WTC11 (cell line): ENCODE measurements around the gene ADAMTS8. TPM values are rescaled to one million over a fixed set of nuclear protein-coding genes. Genes with fewer than 3 reads are reported as not detected.
A peak's percentile ranks its signal among the peaks of the same experiment; 100 is the strongest.

Experiments used
- CBFB ChIP-seq: sonication (generic); formaldehyde crosslinking; IDR thresholded peaks from 2 replicates; pipeline ENCODE4 v1.8.1; 2022; ENCODE audit warnings: mild to moderate bottlenecking, low read depth, missing genetic modification reagents
- CREM ChIP-seq: sonication (generic); formaldehyde crosslinking; IDR thresholded peaks from 2 replicates; pipeline ENCODE4 v1.8.1; 2022; ENCODE audit warnings: mild to moderate bottlenecking, missing genetic modification reagents, moderate library complexity
- FOXK1 ChIP-seq: sonication (generic); formaldehyde crosslinking; IDR thresholded peaks from 2 replicates; pipeline ENCODE4 v1.8.0; 2022; ENCODE audit warnings: mild to moderate bottlenecking, moderate library complexity, missing genetic modification reagents
- GRHL2 ChIP-seq: fragments of 250-450 bp; sonication (Bioruptor Pico); IDR thresholded peaks from 2 replicates; pipeline ENCODE4 v1.8.0; 2022; ENCODE audit warnings: mild to moderate bottlenecking, moderate library complexity; ENCODE audit not compliant: insufficient replicate concordance, severe bottlenecking
- MXD4 ChIP-seq: fragments of 250-450 bp; sonication (Bioruptor Pico); IDR thresholded peaks from 2 replicates; pipeline ENCODE4 v1.8.0; 2021; ENCODE audit warnings: mild to moderate bottlenecking, moderate library complexity, borderline replicate concordance
- MYBL2 ChIP-seq: sonication (generic); formaldehyde crosslinking; IDR thresholded peaks from 2 replicates; pipeline ENCODE4 v1.8.1; 2023; ENCODE audit warnings: mild to moderate bottlenecking, moderate library complexity, missing genetic modification reagents
- NFATC4 ChIP-seq: fragments of 250-450 bp; sonication (Bioruptor Pico); IDR thresholded peaks from 2 replicates; pipeline ENCODE4 v1.9.0; 2021; ENCODE audit warnings: mild to moderate bottlenecking
- NR1H2 ChIP-seq: sonication (generic); formaldehyde crosslinking; IDR thresholded peaks from 2 replicates; pipeline ENCODE4 v1.9.0; 2021; ENCODE audit warnings: mild to moderate bottlenecking, moderate library complexity, missing genetic modification reagents
- OVOL2 ChIP-seq: fragments of 250-450 bp; sonication (Bioruptor Pico); IDR thresholded peaks from 2 replicates; pipeline ENCODE4 v1.9.0; 2021; ENCODE audit warnings: mild to moderate bottlenecking, borderline replicate concordance
- RELA ChIP-seq: sonication (generic); formaldehyde crosslinking; IDR thresholded peaks from 2 replicates; pipeline ENCODE4 v1.8.1; 2022; ENCODE audit warnings: missing genetic modification reagents, mild to moderate bottlenecking, borderline replicate concordance
- TP53 ChIP-seq: sonication (generic); formaldehyde crosslinking; IDR thresholded peaks from 2 replicates; pipeline ENCODE4 v1.8.1; 2023; ENCODE audit warnings: mild to moderate bottlenecking, missing genetic modification reagents
- ZNF121 ChIP-seq: sonication (generic); formaldehyde crosslinking; IDR thresholded peaks from 2 replicates; pipeline ENCODE4 v1.8.0; 2023; ENCODE audit warnings: missing genetic modification reagents
- ZNF138 ChIP-seq: sonication (generic); formaldehyde crosslinking; conservative IDR thresholded peaks from 2 replicates; pipeline ENCODE4 v1.8.1; 2022; ENCODE audit warnings: mild to moderate bottlenecking, moderate library complexity, missing genetic modification reagents
- ZNF219 ChIP-seq: sonication (generic); formaldehyde crosslinking; IDR thresholded peaks from 2 replicates; pipeline ENCODE4 v1.8.0; 2023; ENCODE audit warnings: missing genetic modification reagents, mild to moderate bottlenecking, borderline replicate concordance
- ZNF263 ChIP-seq: sonication (generic); formaldehyde crosslinking; IDR thresholded peaks from 2 replicates; pipeline ENCODE4 v1.8.1; 2022; ENCODE audit warnings: low read depth, mild to moderate bottlenecking, moderate library complexity, missing genetic modification reagents
- ZNF396 ChIP-seq: fragments of 250-450 bp; sonication (Bioruptor Pico); IDR thresholded peaks from 2 replicates; pipeline ENCODE4 v1.8.0; 2021; ENCODE audit warnings: mild to moderate bottlenecking, moderate library complexity, borderline replicate concordance
- total RNA-seq: library from RNA; stranded (reverse); gene quantifications from 3 replicates; pipeline ENCODE4 v1.2.3, GENCODE V29; 2021
- TF ChIP-seq, protein P1 (sequence below): sonication (generic); formaldehyde crosslinking; IDR thresholded peaks from 2 replicates; pipeline ENCODE4 v1.8.1; 2023; ENCODE audit warnings: mild to moderate bottlenecking, missing genetic modification reagents, borderline replicate concordance
- TF ChIP-seq, protein P2 (sequence below): sonication (generic); formaldehyde crosslinking; IDR thresholded peaks from 2 replicates; pipeline ENCODE4 v1.8.1; 2022; ENCODE audit warnings: mild to moderate bottlenecking, missing genetic modification reagents, moderate library complexity, borderline replicate concordance
- TF ChIP-seq, protein P3 (sequence below): sonication (generic); formaldehyde crosslinking; conservative IDR thresholded peaks from 2 replicates; pipeline ENCODE4 v1.8.1; 2022; ENCODE audit warnings: mild to moderate bottlenecking, missing genetic modification reagents
- TF ChIP-seq, protein P4 (sequence below): sonication (generic); formaldehyde crosslinking; IDR thresholded peaks from 2 replicates; pipeline ENCODE4 v1.8.0; 2023; ENCODE audit warnings: mild to moderate bottlenecking, missing genetic modification reagents
- TF ChIP-seq, protein P5 (sequence below): sonication (generic); formaldehyde crosslinking; IDR thresholded peaks from 2 replicates; pipeline ENCODE4 v1.8.0; 2022; ENCODE audit warnings: missing genetic modification reagents
- TF ChIP-seq, protein P6 (sequence below): sonication (generic); formaldehyde crosslinking; IDR thresholded peaks from 2 replicates; pipeline ENCODE4 v1.8.0; 2022; ENCODE audit warnings: mild to moderate bottlenecking, missing genetic modification reagents
- TF ChIP-seq, protein P7 (sequence below): sonication (generic); formaldehyde crosslinking; IDR thresholded peaks from 2 replicates; pipeline ENCODE4 v1.8.1; 2023; ENCODE audit warnings: mild to moderate bottlenecking, missing genetic modification reagents, moderate library complexity
- TF ChIP-seq, protein P8 (sequence below): sonication (generic); formaldehyde crosslinking; IDR thresholded peaks from 2 replicates; pipeline ENCODE4 v1.8.0; 2022; ENCODE audit warnings: mild to moderate bottlenecking, missing genetic modification reagents

Gene ADAMTS8
- total RNA-seq, 1 experiment from 2014 or later = 9.9 TPM

DNA sequence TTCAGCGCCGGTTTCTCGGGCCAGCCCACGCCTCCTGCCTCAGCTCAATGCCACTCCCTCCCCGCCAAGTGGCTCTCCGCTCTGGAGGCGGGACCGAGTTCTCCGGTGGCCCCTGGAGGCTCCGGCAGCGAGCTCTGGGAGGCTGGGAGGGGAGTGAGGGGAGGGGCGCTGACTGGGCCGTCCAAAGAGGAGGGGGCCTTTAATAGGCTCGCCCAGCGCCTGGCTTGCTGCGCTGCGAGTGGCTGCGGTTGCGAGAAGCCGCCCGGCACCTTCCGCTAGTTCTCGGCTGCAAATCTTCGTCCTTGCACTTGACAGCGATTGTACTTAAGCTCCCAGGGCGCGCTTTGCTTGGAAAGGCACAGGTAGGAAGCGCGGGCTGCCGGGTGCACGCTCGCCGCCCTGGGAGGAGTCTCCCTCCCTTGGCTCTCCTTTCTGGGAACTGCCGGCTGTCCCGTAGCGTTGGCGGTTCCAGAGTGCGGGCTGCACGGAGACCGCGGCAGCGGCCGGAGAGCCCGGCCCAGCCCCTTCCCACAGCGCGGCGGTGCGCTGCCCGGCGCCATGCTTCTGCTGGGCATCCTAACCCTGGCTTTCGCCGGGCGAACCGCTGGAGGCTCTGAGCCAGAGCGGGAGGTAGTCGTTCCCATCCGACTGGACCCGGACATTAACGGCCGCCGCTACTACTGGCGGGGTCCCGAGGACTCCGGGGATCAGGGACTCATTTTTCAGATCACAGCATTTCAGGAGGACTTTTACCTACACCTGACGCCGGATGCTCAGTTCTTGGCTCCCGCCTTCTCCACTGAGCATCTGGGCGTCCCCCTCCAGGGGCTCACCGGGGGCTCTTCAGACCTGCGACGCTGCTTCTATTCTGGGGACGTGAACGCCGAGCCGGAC, 20.3 kb upstream of the ADAMTS8 start, which contains the start of gene ADAMTS15 (continued):
- TF ChIP-seq, protein P1, sequence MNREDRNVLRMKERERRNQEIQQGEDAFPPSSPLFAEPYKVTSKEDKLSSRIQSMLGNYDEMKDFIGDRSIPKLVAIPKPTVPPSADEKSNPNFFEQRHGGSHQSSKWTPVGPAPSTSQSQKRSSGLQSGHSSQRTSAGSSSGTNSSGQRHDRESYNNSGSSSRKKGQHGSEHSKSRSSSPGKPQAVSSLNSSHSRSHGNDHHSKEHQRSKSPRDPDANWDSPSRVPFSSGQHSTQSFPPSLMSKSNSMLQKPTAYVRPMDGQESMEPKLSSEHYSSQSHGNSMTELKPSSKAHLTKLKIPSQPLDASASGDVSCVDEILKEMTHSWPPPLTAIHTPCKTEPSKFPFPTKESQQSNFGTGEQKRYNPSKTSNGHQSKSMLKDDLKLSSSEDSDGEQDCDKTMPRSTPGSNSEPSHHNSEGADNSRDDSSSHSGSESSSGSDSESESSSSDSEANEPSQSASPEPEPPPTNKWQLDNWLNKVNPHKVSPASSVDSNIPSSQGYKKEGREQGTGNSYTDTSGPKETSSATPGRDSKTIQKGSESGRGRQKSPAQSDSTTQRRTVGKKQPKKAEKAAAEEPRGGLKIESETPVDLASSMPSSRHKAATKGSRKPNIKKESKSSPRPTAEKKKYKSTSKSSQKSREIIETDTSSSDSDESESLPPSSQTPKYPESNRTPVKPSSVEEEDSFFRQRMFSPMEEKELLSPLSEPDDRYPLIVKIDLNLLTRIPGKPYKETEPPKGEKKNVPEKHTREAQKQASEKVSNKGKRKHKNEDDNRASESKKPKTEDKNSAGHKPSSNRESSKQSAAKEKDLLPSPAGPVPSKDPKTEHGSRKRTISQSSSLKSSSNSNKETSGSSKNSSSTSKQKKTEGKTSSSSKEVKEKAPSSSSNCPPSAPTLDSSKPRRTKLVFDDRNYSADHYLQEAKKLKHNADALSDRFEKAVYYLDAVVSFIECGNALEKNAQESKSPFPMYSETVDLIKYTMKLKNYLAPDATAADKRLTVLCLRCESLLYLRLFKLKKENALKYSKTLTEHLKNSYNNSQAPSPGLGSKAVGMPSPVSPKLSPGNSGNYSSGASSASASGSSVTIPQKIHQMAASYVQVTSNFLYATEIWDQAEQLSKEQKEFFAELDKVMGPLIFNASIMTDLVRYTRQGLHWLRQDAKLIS (CRISPR knock-in tag) = no peak
- TF ChIP-seq ZNF121 (CRISPR knock-in tag) (no peak), MYBL2 (no peak), ZNF138 (CRISPR knock-in tag) (no peak; the same call in 1 of the 2 replicates), RELA (CRISPR knock-in tag) (no peak), MXD4 (CRISPR knock-in tag) (no peak), FOXK1 (peak; percentile 19; the same call in 1 of the 2 replicates), CREM (0 out of 2 replicates have a peak, but pooled peaks have one; percentile 39), ZNF396 (no peak), ZNF219 (no peak), ZNF263 (peak; percentile 47; the same call in 1 of the 2 replicates), TP53 (no peak), GRHL2 (CRISPR knock-in tag) (no peak), NFATC4 (CRISPR knock-in tag) (no peak), CBFB (CRISPR knock-in tag) (peak; percentile 46; the same call in 1 of the 2 replicates), NR1H2 (CRISPR knock-in tag) (no peak), OVOL2 (CRISPR knock-in tag) (no peak)
- TF ChIP-seq, protein P2, sequence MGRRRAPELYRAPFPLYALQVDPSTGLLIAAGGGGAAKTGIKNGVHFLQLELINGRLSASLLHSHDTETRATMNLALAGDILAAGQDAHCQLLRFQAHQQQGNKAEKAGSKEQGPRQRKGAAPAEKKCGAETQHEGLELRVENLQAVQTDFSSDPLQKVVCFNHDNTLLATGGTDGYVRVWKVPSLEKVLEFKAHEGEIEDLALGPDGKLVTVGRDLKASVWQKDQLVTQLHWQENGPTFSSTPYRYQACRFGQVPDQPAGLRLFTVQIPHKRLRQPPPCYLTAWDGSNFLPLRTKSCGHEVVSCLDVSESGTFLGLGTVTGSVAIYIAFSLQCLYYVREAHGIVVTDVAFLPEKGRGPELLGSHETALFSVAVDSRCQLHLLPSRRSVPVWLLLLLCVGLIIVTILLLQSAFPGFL (CRISPR knock-in tag) = no peak
- TF ChIP-seq, protein P3, sequence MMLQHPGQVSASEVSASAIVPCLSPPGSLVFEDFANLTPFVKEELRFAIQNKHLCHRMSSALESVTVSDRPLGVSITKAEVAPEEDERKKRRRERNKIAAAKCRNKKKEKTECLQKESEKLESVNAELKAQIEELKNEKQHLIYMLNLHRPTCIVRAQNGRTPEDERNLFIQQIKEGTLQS = no peak
- TF ChIP-seq, protein P4, sequence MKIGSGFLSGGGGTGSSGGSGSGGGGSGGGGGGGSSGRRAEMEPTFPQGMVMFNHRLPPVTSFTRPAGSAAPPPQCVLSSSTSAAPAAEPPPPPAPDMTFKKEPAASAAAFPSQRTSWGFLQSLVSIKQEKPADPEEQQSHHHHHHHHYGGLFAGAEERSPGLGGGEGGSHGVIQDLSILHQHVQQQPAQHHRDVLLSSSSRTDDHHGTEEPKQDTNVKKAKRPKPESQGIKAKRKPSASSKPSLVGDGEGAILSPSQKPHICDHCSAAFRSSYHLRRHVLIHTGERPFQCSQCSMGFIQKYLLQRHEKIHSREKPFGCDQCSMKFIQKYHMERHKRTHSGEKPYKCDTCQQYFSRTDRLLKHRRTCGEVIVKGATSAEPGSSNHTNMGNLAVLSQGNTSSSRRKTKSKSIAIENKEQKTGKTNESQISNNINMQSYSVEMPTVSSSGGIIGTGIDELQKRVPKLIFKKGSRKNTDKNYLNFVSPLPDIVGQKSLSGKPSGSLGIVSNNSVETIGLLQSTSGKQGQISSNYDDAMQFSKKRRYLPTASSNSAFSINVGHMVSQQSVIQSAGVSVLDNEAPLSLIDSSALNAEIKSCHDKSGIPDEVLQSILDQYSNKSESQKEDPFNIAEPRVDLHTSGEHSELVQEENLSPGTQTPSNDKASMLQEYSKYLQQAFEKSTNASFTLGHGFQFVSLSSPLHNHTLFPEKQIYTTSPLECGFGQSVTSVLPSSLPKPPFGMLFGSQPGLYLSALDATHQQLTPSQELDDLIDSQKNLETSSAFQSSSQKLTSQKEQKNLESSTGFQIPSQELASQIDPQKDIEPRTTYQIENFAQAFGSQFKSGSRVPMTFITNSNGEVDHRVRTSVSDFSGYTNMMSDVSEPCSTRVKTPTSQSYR (CRISPR knock-in tag) = no peak
- TF ChIP-seq, protein P5, sequence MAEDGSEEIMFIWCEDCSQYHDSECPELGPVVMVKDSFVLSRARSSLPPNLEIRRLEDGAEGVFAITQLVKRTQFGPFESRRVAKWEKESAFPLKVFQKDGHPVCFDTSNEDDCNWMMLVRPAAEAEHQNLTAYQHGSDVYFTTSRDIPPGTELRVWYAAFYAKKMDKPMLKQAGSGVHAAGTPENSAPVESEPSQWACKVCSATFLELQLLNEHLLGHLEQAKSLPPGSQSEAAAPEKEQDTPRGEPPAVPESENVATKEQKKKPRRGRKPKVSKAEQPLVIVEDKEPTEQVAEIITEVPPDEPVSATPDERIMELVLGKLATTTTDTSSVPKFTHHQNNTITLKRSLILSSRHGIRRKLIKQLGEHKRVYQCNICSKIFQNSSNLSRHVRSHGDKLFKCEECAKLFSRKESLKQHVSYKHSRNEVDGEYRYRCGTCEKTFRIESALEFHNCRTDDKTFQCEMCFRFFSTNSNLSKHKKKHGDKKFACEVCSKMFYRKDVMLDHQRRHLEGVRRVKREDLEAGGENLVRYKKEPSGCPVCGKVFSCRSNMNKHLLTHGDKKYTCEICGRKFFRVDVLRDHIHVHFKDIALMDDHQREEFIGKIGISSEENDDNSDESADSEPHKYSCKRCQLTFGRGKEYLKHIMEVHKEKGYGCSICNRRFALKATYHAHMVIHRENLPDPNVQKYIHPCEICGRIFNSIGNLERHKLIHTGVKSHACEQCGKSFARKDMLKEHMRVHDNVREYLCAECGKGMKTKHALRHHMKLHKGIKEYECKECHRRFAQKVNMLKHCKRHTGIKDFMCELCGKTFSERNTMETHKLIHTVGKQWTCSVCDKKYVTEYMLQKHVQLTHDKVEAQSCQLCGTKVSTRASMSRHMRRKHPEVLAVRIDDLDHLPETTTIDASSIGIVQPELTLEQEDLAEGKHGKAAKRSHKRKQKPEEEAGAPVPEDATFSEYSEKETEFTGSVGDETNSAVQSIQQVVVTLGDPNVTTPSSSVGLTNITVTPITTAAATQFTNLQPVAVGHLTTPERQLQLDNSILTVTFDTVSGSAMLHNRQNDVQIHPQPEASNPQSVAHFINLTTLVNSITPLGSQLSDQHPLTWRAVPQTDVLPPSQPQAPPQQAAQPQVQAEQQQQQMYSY (CRISPR knock-in tag) = no peak
- TF ChIP-seq, protein P6, sequence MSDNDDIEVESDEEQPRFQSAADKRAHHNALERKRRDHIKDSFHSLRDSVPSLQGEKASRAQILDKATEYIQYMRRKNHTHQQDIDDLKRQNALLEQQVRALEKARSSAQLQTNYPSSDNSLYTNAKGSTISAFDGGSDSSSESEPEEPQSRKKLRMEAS (CRISPR knock-in tag) = 0 out of 2 replicates have a peak, but pooled peaks have one; percentile 39
- TF ChIP-seq, protein P7, sequence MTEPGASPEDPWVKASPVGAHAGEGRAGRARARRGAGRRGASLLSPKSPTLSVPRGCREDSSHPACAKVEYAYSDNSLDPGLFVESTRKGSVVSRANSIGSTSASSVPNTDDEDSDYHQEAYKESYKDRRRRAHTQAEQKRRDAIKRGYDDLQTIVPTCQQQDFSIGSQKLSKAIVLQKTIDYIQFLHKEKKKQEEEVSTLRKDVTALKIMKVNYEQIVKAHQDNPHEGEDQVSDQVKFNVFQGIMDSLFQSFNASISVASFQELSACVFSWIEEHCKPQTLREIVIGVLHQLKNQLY (CRISPR knock-in tag) = no peak
- TF ChIP-seq, protein P8, sequence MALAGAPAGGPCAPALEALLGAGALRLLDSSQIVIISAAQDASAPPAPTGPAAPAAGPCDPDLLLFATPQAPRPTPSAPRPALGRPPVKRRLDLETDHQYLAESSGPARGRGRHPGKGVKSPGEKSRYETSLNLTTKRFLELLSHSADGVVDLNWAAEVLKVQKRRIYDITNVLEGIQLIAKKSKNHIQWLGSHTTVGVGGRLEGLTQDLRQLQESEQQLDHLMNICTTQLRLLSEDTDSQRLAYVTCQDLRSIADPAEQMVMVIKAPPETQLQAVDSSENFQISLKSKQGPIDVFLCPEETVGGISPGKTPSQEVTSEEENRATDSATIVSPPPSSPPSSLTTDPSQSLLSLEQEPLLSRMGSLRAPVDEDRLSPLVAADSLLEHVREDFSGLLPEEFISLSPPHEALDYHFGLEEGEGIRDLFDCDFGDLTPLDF = no peak
